SH-SY5Y (cell line): ENCODE results near the gene ATRAID.

Experiments
- GATA2 ChIP-seq: IDR thresholded peaks from 2 replicates; pipeline ENCODE4 v1.6.1; 2011; ENCODE audit warnings: mild to moderate bottlenecking, low read depth, low read length
- GATA3 ChIP-seq: IDR thresholded peaks from 2 replicates; pipeline ENCODE4 v1.6.1; 2011; ENCODE audit warnings: low read depth, mild to moderate bottlenecking, low read length, moderate library complexity

DNA sequence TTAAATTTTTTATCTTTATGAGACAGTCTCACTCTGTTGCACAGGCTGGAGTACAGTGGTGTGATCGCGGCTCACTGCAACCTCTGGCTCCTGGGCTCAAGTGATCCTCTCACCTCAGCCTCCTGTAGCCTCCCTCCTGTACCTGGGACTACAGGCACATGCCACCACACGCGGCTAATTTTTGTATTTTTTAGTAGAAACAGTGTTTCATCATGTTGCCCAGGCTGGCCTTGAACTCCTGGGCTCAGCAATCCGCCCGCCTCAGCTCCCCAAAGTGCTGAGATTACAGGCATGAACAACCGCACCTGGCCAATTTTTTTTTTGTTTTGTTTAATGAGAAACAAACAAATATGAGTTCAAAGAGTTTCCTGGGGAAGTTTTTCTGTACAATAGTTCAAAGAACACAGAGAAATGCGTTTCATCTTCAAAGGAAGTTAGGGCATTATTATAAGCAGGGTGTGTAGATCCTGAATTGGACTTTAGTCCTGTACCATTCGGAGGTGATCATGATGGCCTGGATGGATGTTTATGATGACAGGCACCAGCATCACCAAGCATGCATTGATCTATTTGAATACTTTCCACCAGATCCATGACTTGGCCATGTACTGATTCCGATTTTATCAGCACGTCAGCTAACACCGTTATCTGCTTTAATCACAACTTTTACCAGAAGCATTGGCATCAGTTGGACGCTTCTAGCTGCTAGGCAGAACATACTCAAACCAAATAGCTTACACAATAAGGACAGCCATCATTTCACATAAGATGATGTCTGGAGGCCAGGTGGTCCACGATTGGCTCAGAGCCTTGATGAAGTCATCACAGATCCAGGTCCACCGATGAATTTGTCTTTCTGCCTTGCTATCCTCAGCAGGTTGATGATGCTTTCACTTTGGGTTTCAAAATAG lies 34.1 kb upstream of the ATRAID start:
- TF ChIP-seq GATA2 (peak; percentile 46; the same call in 1 of the 2 replicates), GATA3 (no peak)
